ENCODE data around the gene ZNF519.
A peak's percentile ranks its signal among the peaks of the same experiment; 100 is the strongest.
"Not testable (repeated sequence)": the region's sequence is repeated elsewhere in the genome, so short reads cannot be mapped to it uniquely, and the experiment has no call there.

The ZNF519 gene

GRCh38 chr18:14132271-14132700 is at the start of gene ZNF519:
ZNF519 (minus strand) TSS chr18:14132435; CDS start chr18:14132277, 158 bp downstream.
- peak; percentile 93 for DNase-seq

DNA sequence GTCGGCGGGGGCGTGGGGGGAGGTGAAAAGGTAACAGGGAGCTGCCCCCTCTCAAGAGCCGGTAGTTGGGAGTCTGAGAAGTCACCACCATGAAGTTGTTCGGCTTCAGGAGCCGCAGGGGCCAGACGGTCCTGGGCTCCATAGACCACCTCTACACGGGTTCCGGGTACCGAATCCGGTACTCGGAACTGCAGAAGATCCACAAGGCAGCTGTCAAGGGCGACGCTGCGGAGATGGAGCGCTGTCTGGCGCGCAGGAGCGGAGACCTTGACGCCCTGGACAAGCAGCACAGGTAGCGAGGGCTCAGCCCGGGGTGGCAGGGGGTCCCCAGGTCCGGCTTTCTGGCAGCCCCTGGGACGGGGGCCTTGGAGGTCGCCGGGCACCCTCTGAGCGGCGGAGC is 47.1 kb upstream of the ZNF519 start:
- no peak for DNase-seq

- DNase-seq, result peak; percentile 23
Observed at GRCh38 chr18:14178321-14179196, 46.3 kb upstream of the ZNF519 start.

DNA sequence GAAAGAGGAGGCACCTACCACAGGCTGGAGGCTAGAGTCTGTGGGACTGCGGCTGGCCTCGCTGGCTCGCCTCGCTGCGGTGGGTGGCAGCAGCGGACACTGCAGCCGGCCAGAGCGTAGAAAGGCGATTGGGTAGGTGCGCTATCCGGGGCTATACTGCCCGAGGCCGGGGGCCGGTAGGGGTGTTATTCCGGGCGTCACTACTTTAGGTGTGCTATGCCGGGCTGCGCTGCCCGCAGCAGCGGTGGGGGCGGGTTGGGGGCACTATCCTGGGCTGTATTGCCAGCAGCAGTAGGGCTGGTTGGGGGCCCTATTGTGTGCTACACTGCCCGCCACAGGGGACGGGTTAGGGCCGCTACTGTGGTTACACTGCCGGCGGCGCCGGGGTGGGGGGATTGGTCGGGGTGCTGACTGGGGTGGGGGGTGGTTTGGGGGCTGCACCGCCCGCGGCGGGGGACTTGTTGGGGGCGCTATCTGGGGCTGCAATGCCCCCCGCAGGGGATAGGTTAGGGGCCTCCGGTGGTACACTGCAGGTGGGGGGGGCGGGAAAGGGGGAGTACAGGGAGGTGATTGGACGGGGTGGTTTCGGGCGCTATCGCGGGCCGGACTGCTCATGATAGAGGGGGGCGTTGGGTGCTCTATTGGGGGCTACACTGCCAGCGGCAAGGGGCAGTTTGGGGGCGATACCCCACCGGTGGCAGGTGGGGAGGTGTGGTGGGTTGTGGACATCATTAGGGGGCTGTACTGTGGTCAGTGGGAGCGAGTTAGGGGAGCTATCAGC is 45.5 kb upstream of the ZNF519 start:
- not testable (repeated sequence) for DNase-seq

- not testable (repeated sequence) for DNase-seq
Observed at GRCh38 chr18:14175404-14175803, 43.2 kb upstream of the ZNF519 start.

GRCh38 chr18:14174706-14175085 is 42.5 kb upstream of the ZNF519 start:
- DNase-seq, result no peak

DNA sequence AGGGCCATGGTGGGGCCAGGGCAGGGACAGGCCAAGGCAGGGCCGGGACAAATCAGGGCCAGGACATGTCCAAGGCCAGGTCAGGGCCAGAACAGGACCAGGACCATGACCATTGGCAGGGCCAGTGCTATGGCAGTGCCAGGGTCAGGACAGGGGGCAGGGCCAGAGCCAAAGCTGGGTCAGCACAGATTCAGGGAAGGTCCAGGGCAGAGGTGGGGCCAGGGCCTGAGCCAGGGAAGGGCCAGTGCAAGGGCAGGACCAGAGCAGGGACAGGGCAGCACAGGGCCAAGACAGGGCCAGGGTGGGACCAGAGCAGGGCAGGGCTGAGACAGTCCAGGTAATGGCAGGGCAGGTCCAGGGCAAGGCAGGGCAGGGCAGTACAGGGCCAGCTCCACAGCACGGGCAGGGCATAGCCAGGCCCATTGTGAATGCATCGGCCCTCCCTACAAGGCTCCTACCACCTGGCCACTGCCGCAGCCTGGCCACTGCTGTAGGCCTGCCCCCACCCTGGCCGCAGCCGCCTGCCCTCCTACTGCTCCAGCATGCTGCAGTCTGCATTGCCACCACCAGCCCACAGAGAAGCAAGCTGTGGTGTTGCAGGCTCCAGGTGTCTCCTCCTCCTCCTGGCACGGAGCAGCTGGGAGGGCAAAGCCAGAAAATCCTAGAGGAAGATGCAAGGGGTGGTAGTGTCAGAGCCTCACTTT is 41.9 kb upstream of the ZNF519 start:
- not testable (repeated sequence) for DNase-seq

- DNase-seq, result not testable (repeated sequence)
Observed at GRCh38 chr18:14173116-14173951, 41.1 kb upstream of the ZNF519 start.

DNA sequence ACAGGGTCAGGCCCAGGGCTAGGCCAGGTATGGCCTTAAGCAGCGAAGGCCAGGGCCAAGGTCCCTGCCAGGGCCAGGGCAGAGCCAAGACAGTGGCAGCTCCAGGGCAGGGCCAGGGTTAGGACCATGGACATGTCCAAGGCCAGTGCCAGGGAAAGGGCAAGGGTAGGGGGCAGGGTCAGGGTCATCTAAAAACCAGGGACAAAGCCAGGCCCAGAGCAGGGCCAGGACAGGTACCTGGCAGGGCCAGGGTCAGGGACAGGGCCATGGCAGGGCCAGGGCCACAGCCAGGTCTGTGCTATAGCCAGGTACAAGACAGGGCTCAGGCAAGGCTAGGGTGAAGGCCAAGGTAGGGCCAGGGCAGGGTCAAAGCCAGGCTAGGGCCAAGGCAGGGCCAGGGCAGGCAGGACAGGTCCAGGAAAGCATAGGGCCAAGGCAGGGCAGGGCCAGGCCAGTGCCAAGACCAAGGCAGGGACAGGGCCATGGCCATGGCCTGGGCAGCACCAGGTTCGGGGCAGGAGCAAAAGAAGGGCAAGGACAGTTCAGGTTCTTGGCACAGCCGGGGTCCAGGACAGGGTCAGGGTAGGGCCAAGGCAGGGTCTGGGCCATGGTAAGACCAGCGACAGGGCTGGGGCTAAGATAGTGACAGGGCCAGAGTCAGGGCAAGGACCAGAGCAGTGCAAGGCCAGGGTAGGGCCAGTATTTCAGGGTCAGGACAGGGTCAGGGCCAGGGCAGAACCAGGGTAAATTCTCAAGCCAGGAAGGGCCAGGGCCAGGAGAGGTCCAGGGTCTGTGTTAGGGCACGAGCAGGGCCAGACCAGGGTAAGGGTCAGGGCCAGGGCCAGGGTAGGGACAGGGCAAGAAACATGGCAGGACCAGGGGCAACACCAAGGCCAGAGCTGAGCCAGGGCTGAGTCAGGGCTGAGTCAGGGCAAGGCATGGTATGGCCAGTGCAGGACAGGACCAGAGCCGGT is 40.2 kb upstream of the ZNF519 start:
- not testable (repeated sequence) for DNase-seq

DNA sequence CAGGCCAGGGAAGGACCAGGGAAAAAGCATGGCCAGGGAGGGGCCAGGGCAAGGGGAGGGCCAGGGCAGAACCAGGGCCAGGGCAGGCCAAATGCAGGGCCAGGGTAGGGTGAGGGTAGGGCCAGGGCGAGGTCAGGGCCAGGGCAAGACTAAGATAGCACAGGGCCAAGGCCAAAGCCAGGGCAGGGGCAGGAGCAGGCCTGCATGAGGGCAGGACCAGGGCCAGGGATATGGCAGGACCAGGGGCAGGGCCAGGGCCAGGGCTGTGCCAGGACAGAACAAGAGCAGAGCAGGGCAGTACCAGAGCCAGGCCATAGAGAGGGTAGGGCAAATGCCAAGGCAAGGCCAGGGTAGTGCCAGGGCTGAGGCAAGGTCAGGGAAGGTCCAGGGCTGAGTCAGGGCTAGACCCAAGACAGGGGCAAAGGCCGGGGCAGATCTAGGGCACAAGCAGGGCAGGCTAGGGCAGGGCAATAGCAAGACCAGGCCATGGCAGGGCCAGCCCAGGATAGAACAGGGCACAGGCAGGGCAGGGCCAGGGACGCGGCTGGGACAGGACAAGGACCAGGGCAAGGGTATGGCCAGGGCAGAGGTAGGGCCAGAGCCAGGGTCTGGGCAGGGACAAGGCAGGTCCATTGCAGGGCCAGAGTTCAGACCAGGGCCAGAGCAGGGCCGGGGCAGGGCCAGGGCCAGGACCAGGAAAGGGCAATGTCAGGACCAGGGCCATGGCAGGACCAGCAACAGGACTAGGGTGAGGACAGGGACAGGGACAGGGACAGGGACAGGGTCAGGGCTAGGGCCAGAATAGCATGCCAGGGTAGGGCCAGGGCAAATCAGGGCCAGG is 39.3 kb upstream of the ZNF519 start:
- DNase-seq, result not testable (repeated sequence)

GRCh38 chr18:14170367-14171036 is 38.3 kb upstream of the ZNF519 start:
- DNase-seq, result not testable (repeated sequence)

DNA sequence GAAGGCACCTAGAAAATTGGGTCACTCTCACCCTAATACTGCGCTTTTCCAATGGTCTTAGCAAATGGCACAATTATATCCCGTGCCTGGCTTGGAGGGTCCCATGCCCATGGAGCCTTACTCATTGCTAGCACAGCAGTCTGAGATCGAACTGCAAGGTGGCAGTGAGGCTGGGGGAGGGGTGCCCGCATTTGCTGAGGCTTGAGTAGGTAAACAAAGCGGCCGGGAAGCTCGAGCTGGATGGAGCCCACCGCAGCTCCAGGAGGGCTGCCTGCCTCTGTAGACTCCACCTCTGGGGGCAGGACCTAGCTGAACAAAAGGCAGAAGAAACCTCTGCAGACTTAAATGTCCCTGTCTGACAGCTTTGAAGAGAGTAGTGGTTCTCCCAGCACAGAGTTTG is 30.7 kb upstream of the ZNF519 start:
- DNase-seq, result not testable (repeated sequence)

- not testable (repeated sequence) for DNase-seq
Observed at GRCh38 chr18:14151564-14152113, 19.4 kb upstream of the ZNF519 start.

DNA sequence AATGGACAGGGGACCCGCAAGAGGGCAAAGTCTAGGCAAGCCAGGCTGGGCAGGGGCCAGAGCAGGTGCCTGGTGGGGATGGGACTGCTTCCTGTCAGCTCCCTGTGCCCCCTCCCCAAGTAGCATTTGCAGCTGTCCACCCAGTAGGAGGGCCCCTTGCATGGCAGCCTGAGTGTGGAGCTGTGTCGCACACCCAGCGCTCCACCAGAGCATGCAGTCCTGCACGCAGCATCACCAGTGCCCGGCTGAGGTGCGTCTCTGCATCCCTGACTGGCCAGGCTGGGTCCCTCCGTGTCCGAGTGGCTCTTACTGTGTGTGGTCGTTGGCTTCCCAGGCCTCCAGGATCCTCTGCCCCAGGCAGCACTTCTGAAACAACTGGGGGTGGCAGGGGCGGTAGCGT is 18.5 kb upstream of the ZNF519 start:
- DNase-seq, result not testable (repeated sequence)

DNA sequence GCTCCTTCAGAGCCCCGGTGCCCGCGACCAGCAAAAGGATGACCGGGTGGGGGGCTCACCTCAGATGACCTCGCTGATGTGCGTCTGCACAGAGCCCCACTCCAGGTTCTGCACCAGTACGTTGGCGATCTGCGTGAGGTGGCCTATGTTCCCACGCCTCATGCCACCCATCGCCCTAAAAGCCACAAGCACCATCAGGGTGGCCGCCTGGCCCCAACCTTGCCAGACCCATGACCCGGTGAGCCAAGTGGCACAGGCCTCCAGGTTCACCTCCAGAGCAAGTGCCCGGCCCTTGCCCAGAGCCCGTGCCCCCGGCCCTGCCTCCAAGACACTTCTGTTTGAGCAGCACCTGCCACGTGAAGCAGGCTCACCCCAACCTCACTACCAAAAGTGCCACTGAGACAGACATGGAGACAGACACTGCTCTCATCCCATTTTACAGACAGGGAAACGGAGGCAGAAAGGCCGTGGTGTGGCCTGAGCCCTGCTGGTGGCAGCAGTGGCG is 17.7 kb upstream of the ZNF519 start:
- not testable (repeated sequence) for DNase-seq

DNA sequence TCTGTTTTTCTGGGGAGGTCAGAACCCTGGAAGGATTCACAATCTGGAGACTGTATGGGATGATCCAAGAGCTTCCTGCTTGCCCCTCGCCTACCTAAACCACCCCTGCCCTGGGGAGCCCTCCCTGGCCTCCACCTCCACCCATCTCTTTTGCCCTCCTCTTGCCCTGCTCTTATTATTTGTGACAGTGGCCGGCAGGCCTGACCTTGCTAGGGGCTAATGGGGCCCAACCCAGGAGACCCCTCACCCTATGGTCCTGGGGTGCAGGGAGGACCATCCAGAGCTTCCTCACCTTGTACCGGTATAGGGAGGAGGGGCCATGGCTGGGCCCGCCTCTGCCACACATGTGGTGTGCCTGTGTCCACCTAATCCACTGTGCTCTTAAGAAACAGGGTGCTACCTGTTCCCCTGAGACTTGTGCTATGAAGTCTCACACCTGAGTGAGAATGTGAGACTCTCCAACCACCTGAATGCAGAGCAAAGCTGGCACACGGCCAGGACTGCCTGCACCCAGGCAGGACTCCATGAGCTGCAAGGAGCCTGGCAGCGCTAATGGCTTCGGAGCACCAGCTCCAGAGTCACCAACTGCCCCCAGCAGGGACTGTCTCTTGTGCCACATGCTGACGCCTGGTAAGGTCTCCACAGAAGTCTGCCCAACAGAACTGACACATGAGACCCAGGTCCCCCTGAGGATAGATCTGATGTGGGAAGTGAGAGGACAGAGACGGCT is 17.1 kb upstream of the ZNF519 start:
- DNase-seq, result not testable (repeated sequence)

- not testable (repeated sequence) for DNase-seq
Observed at GRCh38 chr18:14147935-14148865, 16.0 kb upstream of the ZNF519 start.
